ENCODE results near the gene TMEM120B. TPM values are rescaled to one million over a fixed set of nuclear protein-coding genes. Genes with fewer than 3 reads are reported as not detected.

Gene TMEM120B
- total and polyA plus RNA-seq, 4 donors, result 3.9 to 17.7 (median 8.1) TPM

GRCh38 chr12:121799842-121800693, 87.5 kb downstream of the TMEM120B start:
- Histone ChIP-seq H3K4me3 (peak overlapping the region; percentile 77), H3K36me3 (ENCODE audit: control insufficient read depth in 4 of 4, insufficient read depth in 4 of 4, low read length in 4 of 4) (peaks cover 0 to 16% (median 4%) of the 10 kb centered on the region in 4 donors), H3K27me3 (ENCODE audit: control insufficient read depth in 3 of 3, insufficient read depth in 3 of 3, low read length in 2 of 3) (no peaks in the 10 kb centered on the region), H3K9me3 (ENCODE audit: control insufficient read depth in 4 of 4, insufficient read depth in 3 of 4, low read length in 3 of 4) (no peaks in the 10 kb centered on the region), H3K9ac (ENCODE audit: insufficient read depth in 1 of 2, low read length in 2 of 2) (no peak overlapping the region), H3K4me1 (ENCODE audit: control insufficient read depth in 5 of 5, insufficient read depth in 5 of 5, low read length in 5 of 5) (peaks cover 3 to 38% (median 19%) of the 10 kb centered on the region in 5 donors), H3K27ac (ENCODE audit: low read depth in 1 of 2, low read length in 1 of 2) (peak overlapping the region; percentile 100)
- WGBS, 2 donors, result 1% methylated on average over 45 to 84 of the region's 84 CpGs
- DNase-seq (peak; percentile 75 to 84 (median 83)), ATAC-seq (ENCODE audit: insufficient read depth, low FRiP score) (peak; percentile 66)
- no peak for TF ChIP-seq CTCF (IDR thresholded peaks at IDR 0.05; ENCODE audit: control extremely low read depth, extremely low read depth)

GRCh38 chr12:121800694-121801594, 88.4 kb downstream of the TMEM120B start:
- H3K36me3 ChIP-seq (ENCODE audit: control insufficient read depth in 4 of 4, insufficient read depth in 4 of 4, low read length in 4 of 4), result peaks cover 0 to 10% (median 0%) of the 10 kb centered on the region in 4 donors
- H3K9me3 ChIP-seq (ENCODE audit: control insufficient read depth in 4 of 4, insufficient read depth in 3 of 4, low read length in 3 of 4), result no peaks in the 10 kb centered on the region
- peaks cover 4 to 38% (median 21%) of the 10 kb centered on the region in 5 donors for H3K4me1 ChIP-seq (ENCODE audit: control insufficient read depth in 5 of 5, insufficient read depth in 5 of 5, low read length in 5 of 5)
- TF ChIP-seq CTCF (IDR thresholded peaks at IDR 0.05; ENCODE audit: control extremely low read depth, extremely low read depth), result no peak
- DNase-seq, result peak; percentile 77 to 84 (median 80)
- no peaks in the 10 kb centered on the region for H3K27me3 ChIP-seq (ENCODE audit: control insufficient read depth in 3 of 3, insufficient read depth in 3 of 3, low read length in 2 of 3)
- peak overlapping the region; percentile 100 for H3K27ac ChIP-seq (ENCODE audit: low read depth in 1 of 2, low read length in 1 of 2)
- 0% methylated on average over 55 to 86 of the region's 86 CpGs for WGBS, 2 donors
- no peak for ATAC-seq (ENCODE audit: insufficient read depth, low FRiP score)
- H3K9ac ChIP-seq (ENCODE audit: insufficient read depth in 1 of 2, low read length in 2 of 2), result peak overlapping the region; percentile 89 to 96
- H3K4me3 ChIP-seq, result peak overlapping the region; percentile 77

- ATAC-seq (ENCODE audit: insufficient read depth, low FRiP score), result no peak
- Histone ChIP-seq H3K27ac (ENCODE audit: low read depth in 1 of 2, low read length in 1 of 2) (peak overlapping the region; percentile 100), H3K4me3 (peak overlapping the region; percentile 77), H3K36me3 (ENCODE audit: control insufficient read depth in 4 of 4, insufficient read depth in 4 of 4, low read length in 4 of 4) (peaks cover 0 to 4% (median under 1%) of the 10 kb centered on the region in 4 donors), H3K27me3 (ENCODE audit: control insufficient read depth in 3 of 3, insufficient read depth in 3 of 3, low read length in 2 of 3) (no peaks in the 10 kb centered on the region), H3K9me3 (ENCODE audit: control insufficient read depth in 4 of 4, insufficient read depth in 3 of 4, low read length in 3 of 4) (no peaks in the 10 kb centered on the region), H3K4me1 (ENCODE audit: control insufficient read depth in 5 of 5, insufficient read depth in 5 of 5, low read length in 5 of 5) (peaks cover 8 to 38% (median 24%) of the 10 kb centered on the region in 5 donors), H3K9ac (ENCODE audit: insufficient read depth in 1 of 2, low read length in 2 of 2) (peak overlapping the region; percentile 89 to 96)
- peak; percentile 38 to 81 (median 77) for DNase-seq
- WGBS, 2 donors, result 1 to 2% methylated on average over 18 of the region's 18 CpGs
- no peak for TF ChIP-seq CTCF (IDR thresholded peaks at IDR 0.05; ENCODE audit: control extremely low read depth, extremely low read depth)
These were observed 89.3 kb downstream of the TMEM120B start for GRCh38 chr12:121801595-121802484.
